Measurements from ENCODE around the gene BACE2. TPM values are rescaled to one million over a fixed set of nuclear protein-coding genes. Genes with fewer than 3 reads are reported as not detected.

BACE2 gene
- total RNA-seq, 1 experiment from 2014 or later: not detected

DNA sequence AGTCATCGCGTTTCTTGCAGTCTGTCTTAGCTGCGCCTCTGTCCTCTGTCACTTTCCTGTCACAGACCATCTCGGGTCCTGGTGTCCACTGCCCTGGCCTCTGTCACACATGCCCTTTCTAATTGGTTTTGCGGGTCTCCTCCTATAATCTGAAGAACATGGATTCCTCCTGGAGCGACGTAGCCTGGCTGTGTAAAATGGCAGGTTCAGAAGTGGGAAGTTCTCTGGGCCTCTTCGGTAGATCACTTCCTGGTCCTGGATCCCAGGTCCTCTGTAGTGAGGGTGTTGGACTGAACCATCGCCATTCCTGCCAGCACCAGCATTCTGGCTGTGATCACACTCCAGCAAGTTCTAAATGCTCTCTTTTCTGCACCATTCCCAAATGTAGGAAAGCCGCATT is 149.5 kb downstream of the BACE2 start:
- H3K9me2 ChIP-seq (replicated peaks; ENCODE audit: insufficient read depth, low read length): no peaks in the 10 kb centered on the region
- H3K27me3 ChIP-seq (ENCODE audit: low read length): no peaks in the 10 kb centered on the region
- H3K9me3 ChIP-seq (ENCODE audit: low read length): no peaks in the 10 kb centered on the region
- H2AFZ ChIP-seq (ENCODE audit: low read length): no peak overlapping the region
- no peaks in the 10 kb centered on the region for H3K36me3 ChIP-seq (ENCODE audit: insufficient read depth, low read length)
- DNase-seq: no peak
- H3K9ac ChIP-seq (ENCODE audit: low read length): no peak overlapping the region
- no peaks in the 10 kb centered on the region for H3K79me2 ChIP-seq (ENCODE audit: low read length)
- H3K4me3 ChIP-seq (ENCODE audit: low read length): no peak overlapping the region
- no peaks in the 10 kb centered on the region for H4K20me1 ChIP-seq (ENCODE audit: insufficient read depth, low read depth, low read length)
- no peak overlapping the region for H3K4me2 ChIP-seq (ENCODE audit: low read depth, low read length, poor library complexity, severe bottlenecking)
- H3K27ac ChIP-seq (ENCODE audit: low read length): no peak overlapping the region
- H3K4me1 ChIP-seq (ENCODE audit: low read length): no peaks in the 10 kb centered on the region

DNA sequence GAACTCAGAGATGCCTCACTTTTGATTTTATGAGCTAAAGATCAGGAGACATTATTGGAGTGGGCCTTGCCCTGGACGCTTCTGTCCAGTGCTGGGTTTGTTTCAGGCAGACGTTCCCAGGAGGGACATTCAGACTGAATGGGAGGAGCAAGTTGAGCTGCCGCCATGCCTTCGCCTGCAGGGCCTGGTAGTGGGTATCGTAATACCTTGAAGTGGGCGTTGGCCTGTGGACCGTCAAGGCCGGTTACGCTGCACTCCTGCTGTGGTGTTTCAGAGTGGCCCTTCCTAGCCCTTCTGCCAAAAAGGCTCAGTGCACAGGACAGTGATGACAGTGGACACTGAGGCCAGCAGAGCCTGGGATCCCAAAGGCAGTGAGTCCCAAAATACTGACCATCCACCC is 150.3 kb downstream of the BACE2 start:
- no peaks in the 10 kb centered on the region for H3K4me1 ChIP-seq (ENCODE audit: low read length)
- no peak overlapping the region for H3K4me2 ChIP-seq (ENCODE audit: low read depth, low read length, poor library complexity, severe bottlenecking)
- no peaks in the 10 kb centered on the region for H3K36me3 ChIP-seq (ENCODE audit: insufficient read depth, low read length)
- no peaks in the 10 kb centered on the region for H4K20me1 ChIP-seq (ENCODE audit: insufficient read depth, low read depth, low read length)
- H3K27ac ChIP-seq (ENCODE audit: low read length): no peak overlapping the region
- no peaks in the 10 kb centered on the region for H3K9me2 ChIP-seq (replicated peaks; ENCODE audit: insufficient read depth, low read length)
- no peaks in the 10 kb centered on the region for H3K79me2 ChIP-seq (ENCODE audit: low read length)
- no peaks in the 10 kb centered on the region for H3K9me3 ChIP-seq (ENCODE audit: low read length)
- DNase-seq: no peak
- no peak overlapping the region for H2AFZ ChIP-seq (ENCODE audit: low read length)
- H3K27me3 ChIP-seq (ENCODE audit: low read length): no peaks in the 10 kb centered on the region
- H3K9ac ChIP-seq (ENCODE audit: low read length): no peak overlapping the region
- H3K4me3 ChIP-seq (ENCODE audit: low read length): no peak overlapping the region

DNA sequence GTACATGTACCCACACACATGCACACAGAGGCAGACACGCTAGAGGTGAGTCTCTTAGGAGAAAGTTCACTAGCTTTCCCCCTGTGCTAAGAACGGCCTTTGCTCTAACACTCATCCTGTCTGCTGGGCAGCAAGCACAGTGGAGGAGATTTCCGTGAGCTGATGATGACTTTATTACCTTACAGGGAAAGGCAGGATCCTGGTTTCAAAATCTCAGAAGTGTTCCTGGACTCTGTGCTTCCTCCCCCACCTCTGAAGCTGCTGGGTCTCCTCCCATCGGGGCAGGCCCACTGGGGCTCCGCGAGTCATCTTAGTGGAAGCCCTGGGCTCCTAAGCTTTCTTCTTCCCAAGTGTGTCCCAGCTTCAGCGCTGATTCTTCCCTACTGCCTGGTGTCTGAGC is 151.3 kb downstream of the BACE2 start:
- Histone ChIP-seq H3K4me2 (ENCODE audit: low read depth, low read length, poor library complexity, severe bottlenecking) (no peak overlapping the region), H3K9me2 (replicated peaks; ENCODE audit: insufficient read depth, low read length) (no peaks in the 10 kb centered on the region), H2AFZ (ENCODE audit: low read length) (no peak overlapping the region), H3K79me2 (ENCODE audit: low read length) (no peaks in the 10 kb centered on the region), H3K27ac (ENCODE audit: low read length) (no peak overlapping the region), H3K9me3 (ENCODE audit: low read length) (no peaks in the 10 kb centered on the region), H3K9ac (ENCODE audit: low read length) (no peak overlapping the region), H4K20me1 (ENCODE audit: insufficient read depth, low read depth, low read length) (no peaks in the 10 kb centered on the region), H3K4me1 (ENCODE audit: low read length) (no peaks in the 10 kb centered on the region), H3K36me3 (ENCODE audit: insufficient read depth, low read length) (no peaks in the 10 kb centered on the region), H3K27me3 (ENCODE audit: low read length) (no peaks in the 10 kb centered on the region), H3K4me3 (ENCODE audit: low read length) (no peak overlapping the region)
- no peak for DNase-seq

GRCh38 chr21:41321211-41321907 is 153.4 kb downstream of the BACE2 start:
- Histone ChIP-seq H3K9me3 (ENCODE audit: low read length) (no peaks in the 10 kb centered on the region), H3K27ac (ENCODE audit: low read length) (no peak overlapping the region), H3K79me2 (ENCODE audit: low read length) (no peaks in the 10 kb centered on the region), H4K20me1 (ENCODE audit: insufficient read depth, low read depth, low read length) (no peaks in the 10 kb centered on the region), H3K27me3 (ENCODE audit: low read length) (no peaks in the 10 kb centered on the region), H3K4me2 (ENCODE audit: low read depth, low read length, poor library complexity, severe bottlenecking) (no peak overlapping the region), H3K4me1 (ENCODE audit: low read length) (no peaks in the 10 kb centered on the region), H3K9me2 (replicated peaks; ENCODE audit: insufficient read depth, low read length) (no peaks in the 10 kb centered on the region), H3K4me3 (ENCODE audit: low read length) (no peak overlapping the region), H3K9ac (ENCODE audit: low read length) (no peak overlapping the region), H2AFZ (ENCODE audit: low read length) (no peak overlapping the region), H3K36me3 (ENCODE audit: insufficient read depth, low read length) (no peaks in the 10 kb centered on the region)
- DNase-seq: no peak

- Histone ChIP-seq H3K79me2 (ENCODE audit: low read length) (no peaks in the 10 kb centered on the region), H3K27ac (ENCODE audit: low read length) (no peak overlapping the region), H3K9me3 (ENCODE audit: low read length) (no peaks in the 10 kb centered on the region), H3K4me3 (ENCODE audit: low read length) (no peak overlapping the region), H3K9me2 (replicated peaks; ENCODE audit: insufficient read depth, low read length) (no peaks in the 10 kb centered on the region), H2AFZ (ENCODE audit: low read length) (no peak overlapping the region), H3K4me1 (ENCODE audit: low read length) (no peaks in the 10 kb centered on the region), H3K9ac (ENCODE audit: low read length) (no peak overlapping the region), H4K20me1 (ENCODE audit: insufficient read depth, low read depth, low read length) (no peaks in the 10 kb centered on the region), H3K4me2 (ENCODE audit: low read depth, low read length, poor library complexity, severe bottlenecking) (no peak overlapping the region), H3K36me3 (ENCODE audit: insufficient read depth, low read length) (no peaks in the 10 kb centered on the region), H3K27me3 (ENCODE audit: low read length) (no peaks in the 10 kb centered on the region)
- no peak for DNase-seq
These were observed 154.0 kb downstream of the BACE2 start for GRCh38 chr21:41321908-41322495.

GRCh38 chr21:41322496-41323382 is 154.8 kb downstream of the BACE2 start:
- H3K9ac ChIP-seq (ENCODE audit: low read length): no peak overlapping the region
- no peaks in the 10 kb centered on the region for H3K4me1 ChIP-seq (ENCODE audit: low read length)
- no peaks in the 10 kb centered on the region for H4K20me1 ChIP-seq (ENCODE audit: insufficient read depth, low read depth, low read length)
- no peaks in the 10 kb centered on the region for H3K36me3 ChIP-seq (ENCODE audit: insufficient read depth, low read length)
- H3K27ac ChIP-seq (ENCODE audit: low read length): no peak overlapping the region
- no peak for DNase-seq
- no peak overlapping the region for H3K4me2 ChIP-seq (ENCODE audit: low read depth, low read length, poor library complexity, severe bottlenecking)
- H2AFZ ChIP-seq (ENCODE audit: low read length): no peak overlapping the region
- H3K27me3 ChIP-seq (ENCODE audit: low read length): no peaks in the 10 kb centered on the region
- H3K9me3 ChIP-seq (ENCODE audit: low read length): no peaks in the 10 kb centered on the region
- no peak overlapping the region for H3K4me3 ChIP-seq (ENCODE audit: low read length)
- H3K79me2 ChIP-seq (ENCODE audit: low read length): no peaks in the 10 kb centered on the region
- no peaks in the 10 kb centered on the region for H3K9me2 ChIP-seq (replicated peaks; ENCODE audit: insufficient read depth, low read length)

GRCh38 chr21:41325138-41325912 is 157.4 kb downstream of the BACE2 start:
- Histone ChIP-seq H2AFZ (ENCODE audit: low read length) (no peak overlapping the region), H3K4me3 (ENCODE audit: low read length) (no peak overlapping the region), H3K79me2 (ENCODE audit: low read length) (no peaks in the 10 kb centered on the region), H3K9ac (ENCODE audit: low read length) (no peak overlapping the region), H3K4me1 (ENCODE audit: low read length) (no peaks in the 10 kb centered on the region), H3K4me2 (ENCODE audit: low read depth, low read length, poor library complexity, severe bottlenecking) (no peak overlapping the region), H3K27me3 (ENCODE audit: low read length) (no peaks in the 10 kb centered on the region), H3K9me2 (replicated peaks; ENCODE audit: insufficient read depth, low read length) (no peaks in the 10 kb centered on the region), H3K27ac (ENCODE audit: low read length) (no peak overlapping the region), H3K9me3 (ENCODE audit: low read length) (no peaks in the 10 kb centered on the region), H4K20me1 (ENCODE audit: insufficient read depth, low read depth, low read length) (no peaks in the 10 kb centered on the region), H3K36me3 (ENCODE audit: insufficient read depth, low read length) (no peaks in the 10 kb centered on the region)
- DNase-seq: no peak

Data from Karpas-422 (cell line).